BE2C (cell line): Measurements from ENCODE around the gene PLPP7.

Experiments
- DNase-seq: peaks from one replicate; pipeline ENCODE4 v3.0.0-alpha.2; 2020
- H3K27me3 ChIP-seq: fragments of 250-450 bp; sonication (Bioruptor Pico); 2 replicates; pipeline ENCODE4 v1.5.1; 2020; ENCODE audit warnings: mild to moderate bottlenecking
- H3K36me3 ChIP-seq: fragments of 250-450 bp; sonication (Bioruptor Pico); 2 replicates; pipeline ENCODE4 v1.5.1; 2020; ENCODE audit warnings: mild to moderate bottlenecking
- H3K4me1 ChIP-seq: fragments of 250-450 bp; sonication (Bioruptor Pico); 2 replicates; pipeline ENCODE4 v1.5.1; 2020
- H3K4me3 ChIP-seq: 2 replicates; pipeline ENCODE4 v1.5.1; 2011; ENCODE audit warnings: low read depth, low read length
- H3K9me3 ChIP-seq: fragments of 250-450 bp; sonication (Bioruptor Pico); 2 replicates; pipeline ENCODE4 v1.5.1; 2020
- TF ChIP-seq, protein P1 (sequence below): IDR thresholded peaks from 2 replicates; pipeline ENCODE4 v1.5.1; 2012; ENCODE audit warnings: mild to moderate bottlenecking, low read depth, low read length

Gene PLPP7

DNA sequence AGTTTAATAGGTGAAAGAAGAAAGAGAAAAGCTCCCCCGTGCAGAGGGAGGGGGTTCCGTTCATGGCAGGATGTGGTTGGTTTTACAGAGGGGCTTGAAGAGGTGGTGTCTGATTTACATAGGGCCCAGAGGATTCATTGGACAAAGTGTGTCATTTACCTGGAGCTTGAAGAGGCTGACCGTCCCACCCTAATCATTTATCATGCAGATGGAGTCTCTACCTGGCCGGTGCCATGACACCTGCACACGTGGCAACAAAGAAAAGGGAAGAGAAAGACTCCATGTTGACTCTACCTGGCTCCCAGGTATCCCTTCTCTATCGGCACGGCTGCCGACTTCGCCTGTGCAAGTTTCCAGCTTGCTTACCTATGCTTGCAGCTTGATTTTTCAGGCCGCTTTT, 69.0 kb downstream of the PLPP7 start:
- H3K27me3 ChIP-seq = no peaks in the 10 kb centered on the region
- TF ChIP-seq, protein P1, sequence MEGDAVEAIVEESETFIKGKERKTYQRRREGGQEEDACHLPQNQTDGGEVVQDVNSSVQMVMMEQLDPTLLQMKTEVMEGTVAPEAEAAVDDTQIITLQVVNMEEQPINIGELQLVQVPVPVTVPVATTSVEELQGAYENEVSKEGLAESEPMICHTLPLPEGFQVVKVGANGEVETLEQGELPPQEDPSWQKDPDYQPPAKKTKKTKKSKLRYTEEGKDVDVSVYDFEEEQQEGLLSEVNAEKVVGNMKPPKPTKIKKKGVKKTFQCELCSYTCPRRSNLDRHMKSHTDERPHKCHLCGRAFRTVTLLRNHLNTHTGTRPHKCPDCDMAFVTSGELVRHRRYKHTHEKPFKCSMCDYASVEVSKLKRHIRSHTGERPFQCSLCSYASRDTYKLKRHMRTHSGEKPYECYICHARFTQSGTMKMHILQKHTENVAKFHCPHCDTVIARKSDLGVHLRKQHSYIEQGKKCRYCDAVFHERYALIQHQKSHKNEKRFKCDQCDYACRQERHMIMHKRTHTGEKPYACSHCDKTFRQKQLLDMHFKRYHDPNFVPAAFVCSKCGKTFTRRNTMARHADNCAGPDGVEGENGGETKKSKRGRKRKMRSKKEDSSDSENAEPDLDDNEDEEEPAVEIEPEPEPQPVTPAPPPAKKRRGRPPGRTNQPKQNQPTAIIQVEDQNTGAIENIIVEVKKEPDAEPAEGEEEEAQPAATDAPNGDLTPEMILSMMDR = no peak

More for the DNA sequence above, 69.0 kb downstream of the PLPP7 start:
- H3K9me3 ChIP-seq = no peaks in the 10 kb centered on the region
- no peak for DNase-seq
- no peaks in the 10 kb centered on the region for H3K36me3 ChIP-seq
- peaks cover 6% of the 10 kb centered on the region for H3K4me1 ChIP-seq
- no peak overlapping the region for H3K4me3 ChIP-seq
